ENCODE measurements around the gene DNAJC8. TPM values are rescaled to one million over a fixed set of nuclear protein-coding genes. Genes with fewer than 3 reads are reported as not detected.

The DNAJC8 gene
- total and polyA plus RNA-seq, 10 of the 15 experiments (the other 5 are each of a cell fraction or from before 2014, with no cell fraction given): 91.2 to 296 (median 152) TPM

DNA sequence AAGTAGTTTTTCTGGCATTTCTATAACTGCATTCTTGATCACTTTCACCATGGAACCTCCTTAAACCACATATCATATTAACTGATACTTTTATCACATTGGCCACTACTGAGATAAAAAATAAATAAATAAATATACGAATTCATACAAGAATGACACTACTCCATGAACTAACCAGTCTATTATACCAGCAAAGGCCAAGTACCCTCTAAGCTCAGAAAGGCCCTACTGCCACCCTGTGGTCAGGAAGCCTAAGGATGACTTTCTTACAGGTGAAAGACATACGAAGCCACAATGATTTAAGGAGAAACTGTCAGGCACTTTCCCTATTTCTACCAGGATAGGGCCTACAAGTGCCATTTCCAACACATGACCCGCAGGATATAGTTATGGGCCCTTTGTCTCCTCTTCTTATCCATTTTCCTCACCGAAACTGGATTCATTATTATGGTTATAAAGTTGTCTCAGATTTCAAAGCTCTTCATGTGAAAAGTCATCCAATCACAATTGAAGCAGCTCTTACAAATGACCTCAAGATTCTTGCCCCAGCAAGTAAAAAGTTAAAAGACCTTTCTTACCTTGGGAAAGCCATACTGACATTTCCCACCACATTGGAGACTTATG, 23.9 kb downstream of the DNAJC8 start (continued):
- TF ChIP-seq EED (IDR thresholded peaks at IDR 0.05; ENCODE audit: low read depth): no peak

DNA sequence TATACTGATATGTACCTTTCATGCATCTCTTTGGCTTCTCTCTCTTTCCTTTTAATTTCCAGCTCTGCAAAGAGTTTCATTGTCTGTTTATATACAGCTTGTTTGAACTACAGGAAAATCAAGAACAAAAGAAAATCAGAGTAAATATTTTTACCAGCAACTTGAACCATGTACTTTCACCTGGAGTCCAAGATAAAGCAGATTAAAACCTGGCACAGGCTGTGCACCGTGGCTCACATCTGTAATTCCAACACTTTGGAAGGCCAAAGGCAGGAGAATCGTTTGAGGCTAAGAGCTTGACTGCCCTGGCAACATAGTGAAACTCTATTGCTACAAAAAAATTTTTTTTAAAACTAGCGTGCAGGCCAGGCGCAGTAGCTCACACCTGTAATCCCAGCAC, 27.6 kb downstream of the DNAJC8 start:
- TF ChIP-seq NBN (IDR thresholded peaks at IDR 0.05): no peak
- TF ChIP-seq EP300 (IDR thresholded peaks at IDR 0.05; ENCODE audit: borderline replicate concordance in 1 of 2, control insufficient read depth in 1 of 2, low read depth in 2 of 2, low read length in 2 of 2): no peak
- no peak for TF ChIP-seq ZNF384 (IDR thresholded peaks at IDR 0.05; ENCODE audit: borderline replicate concordance, low read depth, low read length)
- no peak for TF ChIP-seq ZBED1 (IDR thresholded peaks at IDR 0.05; ENCODE audit: borderline replicate concordance)
- TF ChIP-seq JUND (IDR thresholded peaks at IDR 0.05; ENCODE audit: low read depth, low read length): no peak
- TF ChIP-seq SUPT20H (IDR thresholded peaks at IDR 0.05; ENCODE audit: borderline replicate concordance, control insufficient read depth, low read depth, low read length): no peak
- no peak for TF ChIP-seq EED (IDR thresholded peaks at IDR 0.05; ENCODE audit: low read depth)
- no peak for TF ChIP-seq ZNF274 (IDR thresholded peaks at IDR 0.05; ENCODE audit: insufficient read depth, insufficient read length)
- TF ChIP-seq, protein P1, sequence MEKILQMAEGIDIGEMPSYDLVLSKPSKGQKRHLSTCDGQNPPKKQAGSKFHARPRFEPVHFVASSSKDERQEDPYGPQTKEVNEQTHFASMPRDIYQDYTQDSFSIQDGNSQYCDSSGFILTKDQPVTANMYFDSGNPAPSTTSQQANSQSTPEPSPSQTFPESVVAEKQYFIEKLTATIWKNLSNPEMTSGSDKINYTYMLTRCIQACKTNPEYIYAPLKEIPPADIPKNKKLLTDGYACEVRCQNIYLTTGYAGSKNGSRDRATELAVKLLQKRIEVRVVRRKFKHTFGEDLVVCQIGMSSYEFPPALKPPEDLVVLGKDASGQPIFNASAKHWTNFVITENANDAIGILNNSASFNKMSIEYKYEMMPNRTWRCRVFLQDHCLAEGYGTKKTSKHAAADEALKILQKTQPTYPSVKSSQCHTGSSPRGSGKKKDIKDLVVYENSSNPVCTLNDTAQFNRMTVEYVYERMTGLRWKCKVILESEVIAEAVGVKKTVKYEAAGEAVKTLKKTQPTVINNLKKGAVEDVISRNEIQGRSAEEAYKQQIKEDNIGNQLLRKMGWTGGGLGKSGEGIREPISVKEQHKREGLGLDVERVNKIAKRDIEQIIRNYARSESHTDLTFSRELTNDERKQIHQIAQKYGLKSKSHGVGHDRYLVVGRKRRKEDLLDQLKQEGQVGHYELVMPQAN (conservative IDR thresholded peaks at IDR 0.05): no peak
- TF ChIP-seq, protein P2, sequence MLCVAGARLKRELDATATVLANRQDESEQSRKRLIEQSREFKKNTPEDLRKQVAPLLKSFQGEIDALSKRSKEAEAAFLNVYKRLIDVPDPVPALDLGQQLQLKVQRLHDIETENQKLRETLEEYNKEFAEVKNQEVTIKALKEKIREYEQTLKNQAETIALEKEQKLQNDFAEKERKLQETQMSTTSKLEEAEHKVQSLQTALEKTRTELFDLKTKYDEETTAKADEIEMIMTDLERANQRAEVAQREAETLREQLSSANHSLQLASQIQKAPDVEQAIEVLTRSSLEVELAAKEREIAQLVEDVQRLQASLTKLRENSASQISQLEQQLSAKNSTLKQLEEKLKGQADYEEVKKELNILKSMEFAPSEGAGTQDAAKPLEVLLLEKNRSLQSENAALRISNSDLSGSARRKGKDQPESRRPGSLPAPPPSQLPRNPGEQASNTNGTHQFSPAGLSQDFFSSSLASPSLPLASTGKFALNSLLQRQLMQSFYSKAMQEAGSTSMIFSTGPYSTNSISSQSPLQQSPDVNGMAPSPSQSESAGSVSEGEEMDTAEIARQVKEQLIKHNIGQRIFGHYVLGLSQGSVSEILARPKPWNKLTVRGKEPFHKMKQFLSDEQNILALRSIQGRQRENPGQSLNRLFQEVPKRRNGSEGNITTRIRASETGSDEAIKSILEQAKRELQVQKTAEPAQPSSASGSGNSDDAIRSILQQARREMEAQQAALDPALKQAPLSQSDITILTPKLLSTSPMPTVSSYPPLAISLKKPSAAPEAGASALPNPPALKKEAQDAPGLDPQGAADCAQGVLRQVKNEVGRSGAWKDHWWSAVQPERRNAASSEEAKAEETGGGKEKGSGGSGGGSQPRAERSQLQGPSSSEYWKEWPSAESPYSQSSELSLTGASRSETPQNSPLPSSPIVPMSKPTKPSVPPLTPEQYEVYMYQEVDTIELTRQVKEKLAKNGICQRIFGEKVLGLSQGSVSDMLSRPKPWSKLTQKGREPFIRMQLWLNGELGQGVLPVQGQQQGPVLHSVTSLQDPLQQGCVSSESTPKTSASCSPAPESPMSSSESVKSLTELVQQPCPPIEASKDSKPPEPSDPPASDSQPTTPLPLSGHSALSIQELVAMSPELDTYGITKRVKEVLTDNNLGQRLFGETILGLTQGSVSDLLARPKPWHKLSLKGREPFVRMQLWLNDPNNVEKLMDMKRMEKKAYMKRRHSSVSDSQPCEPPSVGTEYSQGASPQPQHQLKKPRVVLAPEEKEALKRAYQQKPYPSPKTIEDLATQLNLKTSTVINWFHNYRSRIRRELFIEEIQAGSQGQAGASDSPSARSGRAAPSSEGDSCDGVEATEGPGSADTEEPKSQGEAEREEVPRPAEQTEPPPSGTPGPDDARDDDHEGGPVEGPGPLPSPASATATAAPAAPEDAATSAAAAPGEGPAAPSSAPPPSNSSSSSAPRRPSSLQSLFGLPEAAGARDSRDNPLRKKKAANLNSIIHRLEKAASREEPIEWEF (IDR thresholded peaks at IDR 0.05; ENCODE audit: insufficient replicate concordance, low read depth, low read length): no peak
- peaks cover 12% of the 10 kb centered on the region for H3K4me1 ChIP-seq (ENCODE audit: control insufficient read depth, insufficient read depth, low read length)
- no peak overlapping the region for H2AFZ ChIP-seq (ENCODE audit: control insufficient read depth, low read depth, low read length)
- no TSS peak for BruUV-seq (replicated peaks)
- no peaks in the 10 kb centered on the region for H3K79me2 ChIP-seq (ENCODE audit: control insufficient read depth, insufficient read depth, low read length)
- in situ Hi-C loops (cut with MboI): loop anchor here (5.0 kb wide), 1 partner anchor 113 kb away; no protein-coding TSS in a partner anchor
- no peaks in the 10 kb centered on the region for H3K27me3 ChIP-seq (replicated peaks in 1 of 2; ENCODE audit: control insufficient read depth in 2 of 2, insufficient read depth in 2 of 2, low read length in 1 of 2)
- ChIA-PET SMC1A (ENCODE audit: uncharacterized antibody, unreplicated experiment) (interaction anchor here (1.4 to 22.7 kb wide), 5 partner anchors 30 to 115 kb away, joined by 3 to 445 read pairs (median 10); partner anchors contain the start of genes EYA3 and PTAFR), CTCF (interaction anchor here (0.8 to 10.1 kb wide), 5 partner anchors 31 to 233 kb away, joined by 3 to 317 read pairs (median 5); partner anchors contain the start of gene EYA3), POLR2A (interaction anchor here (0.6 to 1.4 kb wide), 4 partner anchors 28 to 114 kb away, joined by 3 to 6 read pairs (median 4); no protein-coding TSS in a partner anchor), RAD21 (ENCODE audit: unreplicated experiment) (interaction anchor here (1.1 to 4.9 kb wide), 3 partner anchors 35 to 115 kb away, joined by 3 to 47 read pairs (median 4); partner anchors contain the start of gene EYA3)
- 98% methylated on average over 4 of the region's 4 CpGs for WGBS (ENCODE audit: insufficient coverage, insufficient replicate concordance, low lambda C conversion rate, missing lambda C conversion rate)
- H3K27ac ChIP-seq (ENCODE audit: control insufficient read depth, insufficient read depth): no peak overlapping the region
- no peak overlapping the region for H3K4me2 ChIP-seq (ENCODE audit: control insufficient read depth, insufficient read depth)
- FAIRE-seq (no peak), ATAC-seq (no peak), DNase-seq (ENCODE audit: low read depth, low spot score) (no peak)
- no peaks in the 10 kb centered on the region for H4K20me1 ChIP-seq (ENCODE audit: control insufficient read depth, insufficient read depth)
- intact Hi-C loops (cut with micrococcal nuclease; ENCODE audit: unreplicated experiment): no loop called here
- no peak overlapping the region for H3K9ac ChIP-seq (ENCODE audit: control insufficient read depth, insufficient read depth, low read length)
- H3K36me3 ChIP-seq (ENCODE audit: control insufficient read depth in 2 of 2, insufficient read depth in 2 of 2, low read length in 1 of 2): peaks cover 18 to 43% of the 10 kb centered on the region in 2 experiments
- no peaks in the 10 kb centered on the region; the same call in 2 of the 3 replicates for H3K9me3 ChIP-seq (replicated peaks; ENCODE audit: control insufficient read depth, insufficient read depth, low read length)
- H3K4me3 ChIP-seq: no peak overlapping the region

Measured in GM12878 (cell line).